ENCODE measurements around the gene CRISPLD2. TPM values are rescaled to one million over a fixed set of nuclear protein-coding genes. Genes with fewer than 3 reads are reported as not detected.

CRISPLD2 gene
- total RNA-seq, 5 donors from 2014 or later (not counting 1 experiment from before 2014, with no cell fraction given), result 0.76 to 2.8 (median 1.8) TPM

- peaks cover 0 to 62% of the 10 kb centered on the region in 2 experiments for H3K27me3 ChIP-seq (replicated peaks in 1 of 2; ENCODE audit: control insufficient read depth in 2 of 2, extremely low read depth in 1 of 2, insufficient read depth in 2 of 2, low read length in 1 of 2)
- H3K9me3 ChIP-seq, result no peaks in the 10 kb centered on the region
- CTCF ChIA-PET, result no interaction called here
- no peak overlapping the region for H3K4me3 ChIP-seq (ENCODE audit: control insufficient read depth in 1 of 2, extremely low read depth in 1 of 2, low read length in 1 of 2)
- H3K27ac Mint-ChIP-seq, result no peak overlapping the region
- H3K27me3 Mint-ChIP-seq, result peaks cover 19 to 32% of the 10 kb centered on the region in 2 donors
- no peak for DNase-seq
- no peaks in the 10 kb centered on the region for H3K9me3 Mint-ChIP-seq
- POLR2A ChIA-PET, result no interaction called here
- no peaks in the 10 kb centered on the region for H3K36me3 ChIP-seq (ENCODE audit: control insufficient read depth in 2 of 2, extremely low read depth in 1 of 2, insufficient read depth in 1 of 2, low read length in 1 of 2)
- peaks cover 7 to 17% (median 11%) of the 10 kb centered on the region in 3 donors for H3K4me1 Mint-ChIP-seq
- WGBS (ENCODE audit: insufficient coverage), result 85% methylated on average over 17 of the region's 22 CpGs
- no peaks in the 10 kb centered on the region for H3K36me3 Mint-ChIP-seq
- H3K27ac ChIP-seq (ENCODE audit: low read length), result no peak overlapping the region
- ATAC-seq (replicated peaks in 1 of 4), result no peak
- peak overlapping the region in 1 of 3 donors; percentile 37 for H3K4me3 Mint-ChIP-seq
- H3K4me1 ChIP-seq (ENCODE audit: control insufficient read depth in 1 of 2, extremely low read depth in 1 of 2, insufficient read depth in 2 of 2, low read length in 2 of 2), result peaks cover 2 to 14% of the 10 kb centered on the region in 2 experiments
These were observed 21.2 kb downstream of the CRISPLD2 start for GRCh38 chr16:84840687-84841627.

GRCh38 chr16:84841787-84842300 lies 22.1 kb downstream of the CRISPLD2 start:
- POLR2A ChIA-PET, result no interaction called here
- Histone ChIP-seq H3K27me3 (replicated peaks in 1 of 2; ENCODE audit: control insufficient read depth in 2 of 2, extremely low read depth in 1 of 2, insufficient read depth in 2 of 2, low read length in 1 of 2) (peaks cover 0 to 58% of the 10 kb centered on the region in 2 experiments), H3K4me1 (ENCODE audit: control insufficient read depth in 1 of 2, extremely low read depth in 1 of 2, insufficient read depth in 2 of 2, low read length in 2 of 2) (peaks cover 2 to 14% of the 10 kb centered on the region in 2 experiments), H3K4me3 (ENCODE audit: control insufficient read depth in 1 of 2, extremely low read depth in 1 of 2, low read length in 1 of 2) (peak overlapping the region in 1 of 2 donors; percentile 41), H3K9me3 (no peaks in the 10 kb centered on the region), H3K27ac (ENCODE audit: low read length) (no peak overlapping the region), H3K36me3 (ENCODE audit: control insufficient read depth in 2 of 2, extremely low read depth in 1 of 2, insufficient read depth in 1 of 2, low read length in 1 of 2) (no peaks in the 10 kb centered on the region)
- H3K9me3 Mint-ChIP-seq, result no peaks in the 10 kb centered on the region
- peak in 2 of 4 experiments; percentile 51 to 65 for ATAC-seq (replicated peaks in 1 of 4)
- peaks cover 7 to 17% (median 11%) of the 10 kb centered on the region in 3 donors for H3K4me1 Mint-ChIP-seq
- H3K27me3 Mint-ChIP-seq, result peaks cover 19 to 32% of the 10 kb centered on the region in 2 donors
- no peaks in the 10 kb centered on the region for H3K36me3 Mint-ChIP-seq
- H3K27ac Mint-ChIP-seq, result peak overlapping the region in 1 of 2 donors; percentile 55
- CTCF ChIA-PET, result no interaction called here
- no peak for DNase-seq
- H3K4me3 Mint-ChIP-seq, result peak overlapping the region in 1 of 3 donors; percentile 37
- WGBS (ENCODE audit: insufficient coverage), result 6% methylated on average over 15 of the region's 18 CpGs

DNA sequence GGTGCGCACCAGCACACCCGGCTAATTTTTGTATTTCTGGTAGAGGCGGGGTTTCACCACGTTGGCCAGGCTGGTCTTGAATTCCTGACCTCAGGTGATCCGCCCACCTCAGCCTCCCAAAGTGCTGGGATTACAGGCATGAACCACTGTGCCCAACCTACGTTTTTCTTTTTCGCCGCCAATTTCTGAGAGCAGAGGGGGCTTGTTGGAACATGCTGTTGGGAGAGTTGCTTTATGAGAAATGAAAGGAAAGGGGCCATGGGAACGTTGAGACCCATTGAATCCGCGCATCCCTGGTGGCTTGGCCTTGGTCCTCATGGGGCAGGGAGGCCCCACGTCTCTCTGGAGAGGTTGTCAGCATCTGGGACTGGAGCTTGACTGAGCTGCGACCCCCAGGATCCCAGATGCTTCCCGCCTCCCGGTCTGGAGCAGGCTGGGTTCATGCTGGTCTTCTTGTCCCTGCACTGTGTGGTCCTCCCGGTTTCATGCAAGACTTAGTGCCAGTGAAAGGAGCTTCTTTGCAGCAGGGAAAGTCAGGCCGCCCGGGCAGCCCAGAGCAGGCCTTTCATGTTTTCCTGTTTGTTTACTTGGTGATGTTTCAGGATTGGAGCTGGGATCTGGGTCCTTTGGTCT lies 22.8 kb downstream of the CRISPLD2 start:
- H3K9me3 Mint-ChIP-seq, result no peaks in the 10 kb centered on the region
- Histone ChIP-seq H3K4me3 (ENCODE audit: control insufficient read depth in 1 of 2, extremely low read depth in 1 of 2, low read length in 1 of 2) (no peak overlapping the region), H3K36me3 (ENCODE audit: control insufficient read depth in 2 of 2, extremely low read depth in 1 of 2, insufficient read depth in 1 of 2, low read length in 1 of 2) (no peaks in the 10 kb centered on the region), H3K27ac (ENCODE audit: low read length) (no peak overlapping the region), H3K4me1 (ENCODE audit: control insufficient read depth in 1 of 2, extremely low read depth in 1 of 2, insufficient read depth in 2 of 2, low read length in 2 of 2) (peaks cover 2 to 14% of the 10 kb centered on the region in 2 experiments), H3K27me3 (replicated peaks in 1 of 2; ENCODE audit: control insufficient read depth in 2 of 2, extremely low read depth in 1 of 2, insufficient read depth in 2 of 2, low read length in 1 of 2) (peaks cover under 1 to 58% of the 10 kb centered on the region in 2 experiments), H3K9me3 (no peaks in the 10 kb centered on the region)
- ChIA-PET CTCF (no interaction called here), POLR2A (no interaction called here)
- H3K4me3 Mint-ChIP-seq, result peak overlapping the region in 1 of 3 donors; percentile 49
- H3K27me3 Mint-ChIP-seq, result peaks cover 19 to 32% of the 10 kb centered on the region in 2 donors
- ATAC-seq (replicated peaks in 1 of 4) (no peak), DNase-seq (no peak)
- peaks cover 7 to 17% (median 11%) of the 10 kb centered on the region in 3 donors for H3K4me1 Mint-ChIP-seq
- no peak overlapping the region for H3K27ac Mint-ChIP-seq
- no peaks in the 10 kb centered on the region for H3K36me3 Mint-ChIP-seq
- WGBS (ENCODE audit: insufficient coverage), result 79% methylated on average over 18 of the region's 18 CpGs

- 60% methylated on average over 11 of the region's 13 CpGs for WGBS (ENCODE audit: insufficient coverage)
- H3K4me3 ChIP-seq (ENCODE audit: control insufficient read depth in 1 of 2, extremely low read depth in 1 of 2, low read length in 1 of 2), result no peak overlapping the region
- DNase-seq (peak in 1 of 35 experiments; percentile 11), ATAC-seq (replicated peaks in 1 of 4) (peak in 2 of 4 experiments; percentile 9 to 67)
- H3K4me3 Mint-ChIP-seq, result peak overlapping the region in 1 of 3 donors; percentile 49
- CTCF ChIA-PET, result no interaction called here
- H3K4me1 ChIP-seq (ENCODE audit: control insufficient read depth in 1 of 2, extremely low read depth in 1 of 2, insufficient read depth in 2 of 2, low read length in 2 of 2), result peaks cover 2 to 14% of the 10 kb centered on the region in 2 experiments
- H3K9me3 Mint-ChIP-seq, result no peaks in the 10 kb centered on the region
- no peaks in the 10 kb centered on the region for H3K36me3 ChIP-seq (ENCODE audit: control insufficient read depth in 2 of 2, extremely low read depth in 1 of 2, insufficient read depth in 1 of 2, low read length in 1 of 2)
- H3K27me3 Mint-ChIP-seq, result peaks cover 19 to 32% of the 10 kb centered on the region in 2 donors
- no peak overlapping the region for H3K27ac Mint-ChIP-seq
- peaks cover 2 to 60% of the 10 kb centered on the region in 2 experiments for H3K27me3 ChIP-seq (replicated peaks in 1 of 2; ENCODE audit: control insufficient read depth in 2 of 2, extremely low read depth in 1 of 2, insufficient read depth in 2 of 2, low read length in 1 of 2)
- POLR2A ChIA-PET, result no interaction called here
- H3K9me3 ChIP-seq, result no peaks in the 10 kb centered on the region
- no peaks in the 10 kb centered on the region for H3K36me3 Mint-ChIP-seq
- H3K27ac ChIP-seq (ENCODE audit: low read length), result no peak overlapping the region
- H3K4me1 Mint-ChIP-seq, result peaks cover 7 to 17% (median 11%) of the 10 kb centered on the region in 3 donors
These were observed 23.6 kb downstream of the CRISPLD2 start for GRCh38 chr16:84843149-84844048.

DNA sequence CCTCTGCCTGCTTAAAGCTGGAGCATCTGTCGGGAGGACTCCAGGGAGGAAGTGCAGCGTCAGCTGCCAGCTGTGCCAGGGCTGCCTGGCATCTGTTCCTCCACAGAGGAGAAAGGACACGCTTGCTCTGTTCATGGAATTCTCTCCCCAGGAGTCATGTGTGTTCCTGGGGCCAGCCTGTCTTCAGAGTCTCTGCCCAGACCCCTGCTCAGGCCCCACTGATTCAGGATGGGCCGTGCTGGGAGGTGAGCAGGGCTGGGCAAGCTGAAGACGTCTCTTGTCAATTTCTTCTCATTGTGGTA lies 24.2 kb downstream of the CRISPLD2 start:
- Histone ChIP-seq H3K27ac (ENCODE audit: low read length) (no peak overlapping the region), H3K4me1 (ENCODE audit: control insufficient read depth in 1 of 2, extremely low read depth in 1 of 2, insufficient read depth in 2 of 2, low read length in 2 of 2) (peaks cover 2 to 14% of the 10 kb centered on the region in 2 experiments), H3K27me3 (replicated peaks in 1 of 2; ENCODE audit: control insufficient read depth in 2 of 2, extremely low read depth in 1 of 2, insufficient read depth in 2 of 2, low read length in 1 of 2) (peaks cover 2 to 54% of the 10 kb centered on the region in 2 experiments), H3K4me3 (ENCODE audit: control insufficient read depth in 1 of 2, extremely low read depth in 1 of 2, low read length in 1 of 2) (no peak overlapping the region), H3K9me3 (no peaks in the 10 kb centered on the region), H3K36me3 (ENCODE audit: control insufficient read depth in 2 of 2, extremely low read depth in 1 of 2, insufficient read depth in 1 of 2, low read length in 1 of 2) (no peaks in the 10 kb centered on the region)
- CTCF ChIA-PET, result no interaction called here
- H3K27me3 Mint-ChIP-seq, result peaks cover 19 to 32% of the 10 kb centered on the region in 2 donors
- ATAC-seq (replicated peaks in 1 of 4) (no peak), DNase-seq (no peak)
- 69% methylated on average over 5 of the region's 5 CpGs for WGBS (ENCODE audit: insufficient coverage)
- POLR2A ChIA-PET, result no interaction called here
- no peak overlapping the region for H3K27ac Mint-ChIP-seq
- H3K9me3 Mint-ChIP-seq, result no peaks in the 10 kb centered on the region
- no peak overlapping the region for H3K4me3 Mint-ChIP-seq
- peaks cover 7 to 17% (median 11%) of the 10 kb centered on the region in 3 donors for H3K4me1 Mint-ChIP-seq
- H3K36me3 Mint-ChIP-seq, result no peaks in the 10 kb centered on the region
